Pancreas (tissue), 10 donors: ENCODE results near the gene OR51B6. TPM values are rescaled to one million over a fixed set of nuclear protein-coding genes. Genes with fewer than 3 reads are reported as not detected.
"Not testable (repeated sequence)": the region's sequence is repeated elsewhere in the genome, so short reads cannot be mapped to it uniquely, and the experiment has no call there.

ENCODE experiments used
- ATAC-seq, 4 donors: fragments of 200-7000 bp; cut with Tn5 transposase; one replicate each; pipeline versions ENCODE4 v1.8.0 to v1.9.1; 2020; ENCODE audit warnings: mild to moderate bottlenecking in 4 of 4, moderate library complexity in 4 of 4
- DNase-seq, 6 donors: peaks; one replicate each; pipeline ENCODE4 v3.0.0-alpha.2; 2020
- FAIRE-seq: peaks from 2 replicates; lab custom pipeline; 2012; peaks lifted over from hg19 to GRCh38; lab: Jason Lieb, UNC
- H3K27ac ChIP-seq, 4 donors: fragments of 200-600 bp; sonication (generic); 1 replicate in 3 of 4; 2 replicates in 1 of 4; pipeline versions ENCODE4 v1.5.0 to v1.8.0; 2020
- H3K27me3 ChIP-seq, 4 donors: fragments of 200-600 bp; one replicate each; pipeline ENCODE4 v1.8.0; 2021
- H3K36me3 ChIP-seq, 3 donors: fragments of 200-600 bp; sonication (generic) in 1 of 3; one replicate each; pipeline versions ENCODE4 v1.5.0 to v1.8.0; 2020 to 2021
- H3K4me1 ChIP-seq, 3 donors: fragments of 200-600 bp; one replicate each; pipeline ENCODE4 v1.8.0; 2021
- H3K4me3 ChIP-seq, 4 donors: fragments of 200-600 bp; sonication (generic) in 2 of 4; one replicate each; pipeline versions ENCODE4 v1.5.0 to v1.8.0; 2020 to 2021
- H3K9me3 ChIP-seq, 4 donors: fragments of 200-600 bp; one replicate each; pipeline ENCODE4 v1.8.0; 2021
- WGBS, 2 donors: extraction: QIAGEN DNeasy Blood & Tissue Kit; methylation state at CpG; one replicate each; pipeline ENCODE4 v1.1.7; 2013; 5-methylcytosine and 5-hydroxymethylcytosine counted together
- intact Hi-C, 3 donors: fragments of 100-400 bp; cut with DNase I; formaldehyde crosslinking; loops; one replicate each; pipeline versions ENCODE4 v1.11.1 to v1.14.2; 2022
- polyA plus RNA-seq, 2 donors: library from polyadenylated mRNA; stranded (reverse); fragments of 200-250 nt; gene quantifications; one replicate each; pipeline ENCODE4 v1.2.3, GENCODE V29; 2013
- total RNA-seq, 6 donors: library from RNA; stranded (reverse); fragmentation: NEBNext Ultra II Directional in 4 of 6; extraction: Animal tissue kit (Norgen Biotek cat#: 25700) in 4 of 6; gene quantifications; one replicate each; pipeline versions ENCODE4 v1.2.1 to v1.2.4, GENCODE V29; 2021 to 2023
- TF ChIP-seq, protein P1 (sequence below), 4 donors: fragments of 200-600 bp; sonication (generic) in 3 of 4; IDR thresholded peaks; one replicate each; pipeline versions ENCODE4 v1.5.0 to v1.8.0; 2021; ENCODE audit warnings: antibody characterized with exemption in 4 of 4
- donor health status: healthy with polysubstance abuse.
- donor health status: DM: no; HTN: no; CAD: no; lungs with moderate emphysema.
- donor health status: DM: no; HTN: no; CAD: no.
- donor health status: control.
- donor health status: control.
- donor health status: Bipolar disorder and iron deficiency.
- donor health status: DM: yes; HTN: yes; CAD: no.
- donor health status: DM: no; HTN: no; CAD: no.
- donor health status: DM: no; HTN: no; CAD: no.
- donor health status: DM: yes; HTN: yes; CAD: no.

The OR51B6 gene
- total and polyA plus RNA-seq, 8 donors, result not detected

DNA sequence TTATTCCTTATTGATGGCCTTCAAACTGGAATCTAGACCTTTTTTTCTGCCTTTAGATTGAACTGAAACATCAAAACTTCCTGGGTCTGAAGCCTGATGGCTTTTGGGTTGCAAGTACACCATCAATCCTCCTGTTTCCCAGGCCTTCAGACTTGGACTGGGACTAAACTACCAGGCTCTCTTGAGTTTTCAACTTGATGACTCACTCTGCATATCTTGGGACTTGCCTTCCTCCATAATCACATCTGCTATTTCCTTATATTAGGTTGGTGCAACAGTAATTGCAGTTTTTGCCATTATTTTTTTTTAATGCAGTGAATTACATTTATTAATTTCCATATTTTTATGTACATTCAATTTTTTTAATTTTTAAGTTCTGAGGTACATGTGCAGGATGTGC, 15.0 kb upstream of the OR51B6 start:
- FAIRE-seq (no peak), ATAC-seq (no peak), DNase-seq (no peak)
- no peak overlapping the region for H3K27ac ChIP-seq
- no peaks in the 10 kb centered on the region for H3K4me1 ChIP-seq
- TF ChIP-seq, protein P1, sequence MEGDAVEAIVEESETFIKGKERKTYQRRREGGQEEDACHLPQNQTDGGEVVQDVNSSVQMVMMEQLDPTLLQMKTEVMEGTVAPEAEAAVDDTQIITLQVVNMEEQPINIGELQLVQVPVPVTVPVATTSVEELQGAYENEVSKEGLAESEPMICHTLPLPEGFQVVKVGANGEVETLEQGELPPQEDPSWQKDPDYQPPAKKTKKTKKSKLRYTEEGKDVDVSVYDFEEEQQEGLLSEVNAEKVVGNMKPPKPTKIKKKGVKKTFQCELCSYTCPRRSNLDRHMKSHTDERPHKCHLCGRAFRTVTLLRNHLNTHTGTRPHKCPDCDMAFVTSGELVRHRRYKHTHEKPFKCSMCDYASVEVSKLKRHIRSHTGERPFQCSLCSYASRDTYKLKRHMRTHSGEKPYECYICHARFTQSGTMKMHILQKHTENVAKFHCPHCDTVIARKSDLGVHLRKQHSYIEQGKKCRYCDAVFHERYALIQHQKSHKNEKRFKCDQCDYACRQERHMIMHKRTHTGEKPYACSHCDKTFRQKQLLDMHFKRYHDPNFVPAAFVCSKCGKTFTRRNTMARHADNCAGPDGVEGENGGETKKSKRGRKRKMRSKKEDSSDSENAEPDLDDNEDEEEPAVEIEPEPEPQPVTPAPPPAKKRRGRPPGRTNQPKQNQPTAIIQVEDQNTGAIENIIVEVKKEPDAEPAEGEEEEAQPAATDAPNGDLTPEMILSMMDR (IDR thresholded peaks at IDR 0.05), result no peak
- H3K4me3 ChIP-seq, result no peak overlapping the region
- no peaks in the 10 kb centered on the region for H3K36me3 ChIP-seq
- intact Hi-C loops, result no loop called here
- H3K27me3 ChIP-seq, result no peaks in the 10 kb centered on the region
- H3K9me3 ChIP-seq, result no peaks in the 10 kb centered on the region

DNA sequence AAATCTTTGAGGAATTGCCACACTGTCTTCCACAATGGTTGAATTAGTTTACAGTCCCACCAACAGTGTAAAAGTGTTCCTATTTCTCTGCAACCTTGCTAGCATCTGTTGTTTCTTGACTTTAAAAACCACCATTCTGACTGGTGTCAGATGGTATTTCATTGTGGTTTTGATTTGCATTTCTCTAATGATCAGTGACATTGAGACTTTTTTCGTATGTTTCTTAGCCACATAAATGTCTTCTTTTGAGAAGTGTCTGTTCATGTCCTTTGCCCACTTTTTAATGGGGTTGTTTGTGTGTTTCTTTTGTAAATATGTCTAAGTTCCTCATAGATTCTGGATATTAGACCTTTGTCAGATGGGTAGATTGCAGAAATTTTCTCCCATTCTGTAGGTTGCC, 14.1 kb upstream of the OR51B6 start:
- H3K9me3 ChIP-seq, ATAC-seq, H3K36me3 ChIP-seq, H3K4me3 ChIP-seq, H3K4me1 ChIP-seq, H3K27ac ChIP-seq, H3K27me3 ChIP-seq, FAIRE-seq, DNase-seq, intact Hi-C loops: not testable (repeated sequence)
- WGBS, 2 donors, result 46 to 51% methylated on average over 1 of the region's 1 CpG

DNA sequence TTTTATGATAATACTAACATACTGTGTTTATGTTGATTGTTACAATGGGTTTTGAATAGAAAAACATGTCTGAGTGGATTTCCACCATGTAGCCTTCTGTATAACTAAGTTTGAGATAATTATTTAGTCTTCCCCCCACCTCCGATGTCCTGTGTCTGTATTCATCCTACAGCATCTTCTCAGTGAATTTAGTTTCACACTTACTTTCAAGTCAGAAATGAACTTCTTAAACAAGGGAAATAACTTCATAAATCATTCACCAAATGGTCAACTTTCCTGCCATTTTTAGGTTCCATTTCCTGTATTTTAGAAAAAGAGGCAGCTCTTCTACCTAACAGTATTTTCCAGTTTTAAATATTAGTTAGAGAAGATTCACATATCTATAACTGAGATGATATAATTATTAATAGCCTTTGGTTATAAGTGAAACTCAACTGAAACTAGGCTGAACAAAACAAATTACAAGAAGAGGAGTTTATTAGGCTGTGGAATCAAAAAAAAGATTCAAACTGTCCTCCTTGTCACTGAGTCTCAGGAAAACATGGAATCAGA, 11.5 kb upstream of the OR51B6 start:
- no peaks in the 10 kb centered on the region for H3K36me3 ChIP-seq
- no peaks in the 10 kb centered on the region for H3K4me1 ChIP-seq
- no peak for DNase-seq
- H3K4me3 ChIP-seq, result no peak overlapping the region
- H3K27ac ChIP-seq, result no peak overlapping the region
- H3K9me3 ChIP-seq, result no peaks in the 10 kb centered on the region
- WGBS, 2 donors, result 80 to 81% methylated on average over 1 of the region's 1 CpG
- H3K27me3 ChIP-seq, result no peaks in the 10 kb centered on the region
- TF ChIP-seq, protein P1 (IDR thresholded peaks at IDR 0.05), result no peak
- intact Hi-C loops, result no loop called here
- FAIRE-seq, result no peak
- ATAC-seq, result no peak

DNA sequence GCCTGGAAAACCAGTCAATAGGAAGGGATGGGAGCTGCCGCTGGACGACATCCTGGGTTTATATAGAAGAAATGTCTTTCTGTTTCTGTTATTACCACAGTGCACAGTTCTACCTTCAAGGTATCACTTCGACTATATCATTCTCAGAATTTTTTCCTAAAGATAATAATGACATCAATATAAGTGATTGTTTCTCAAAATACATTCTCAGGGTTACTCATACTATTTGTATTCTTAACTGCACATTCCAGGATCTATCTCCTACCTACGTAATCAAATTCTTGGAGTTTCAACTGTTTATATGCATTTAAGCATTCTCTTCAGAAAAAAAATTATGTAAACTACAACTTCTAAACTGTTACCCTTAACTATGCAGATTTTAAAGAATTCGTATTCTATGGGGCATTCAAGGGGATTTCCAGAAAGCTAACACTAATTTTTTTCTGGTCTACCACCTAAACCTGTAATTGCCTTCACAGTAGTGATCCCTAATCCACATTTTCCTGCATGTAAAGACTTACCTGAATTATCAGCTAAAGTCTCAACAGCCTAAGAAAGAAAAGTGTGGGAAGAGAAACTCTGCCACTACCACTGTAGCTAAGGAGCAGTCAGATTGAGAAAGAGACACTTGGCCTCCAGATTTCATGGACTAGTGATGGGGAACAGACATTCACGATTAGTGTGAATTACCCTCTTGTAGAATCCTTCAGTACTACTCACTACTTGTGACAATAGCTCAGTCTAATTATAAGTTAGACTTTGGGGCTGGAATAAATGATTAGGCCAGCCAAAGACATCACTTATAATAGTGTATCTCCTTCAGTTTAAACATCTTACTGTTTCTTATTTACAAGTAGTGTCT, 7.6 kb upstream of the OR51B6 start, which contains the start of gene OR51B5:
TSS of gene OR51B5 (minus strand) at position 51 of the 862 bp plus-strand sequence. CDS start at position 51, 0 bp downstream.
- 58 to 70% methylated on average over 6 of the region's 6 CpGs for WGBS, 2 donors
- Histone ChIP-seq H3K36me3 (no peaks in the 10 kb centered on the region), H3K4me3 (no peak within 1 kb of the TSS), H3K9me3 (no peaks in the 10 kb centered on the region), H3K27me3 (no peaks in the 10 kb centered on the region), H3K4me1 (no peaks in the 10 kb centered on the region), H3K27ac (no peak within 1 kb of the TSS)
- TF ChIP-seq, protein P1 (IDR thresholded peaks at IDR 0.05), result no peak
- FAIRE-seq, result no peak
- no peak for ATAC-seq
- DNase-seq, result no peak
- intact Hi-C loops, result no loop called here

DNA sequence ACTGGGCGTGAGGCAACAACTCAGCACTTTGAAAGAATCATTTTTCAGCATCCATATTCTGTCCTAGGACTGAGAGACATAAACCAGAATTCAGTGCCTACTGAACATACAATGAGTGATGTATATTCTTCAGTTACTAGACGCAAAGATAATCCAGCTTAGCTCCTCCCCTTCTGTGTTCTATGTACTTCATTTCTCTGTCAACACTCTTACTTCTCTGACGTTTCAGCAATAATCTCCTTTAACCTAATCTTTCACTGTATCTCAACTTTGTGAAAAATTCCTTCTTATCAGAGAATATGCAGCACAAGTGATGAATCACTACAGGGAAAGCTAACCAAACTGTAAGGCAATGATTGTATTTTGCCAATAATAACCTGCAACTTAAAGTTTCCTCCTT, 5.5 kb upstream of the OR51B6 start:
- H3K9me3 ChIP-seq, result no peaks in the 10 kb centered on the region
- H3K4me3 ChIP-seq, result no peak overlapping the region
- H3K4me1 ChIP-seq, result no peaks in the 10 kb centered on the region
- FAIRE-seq (no peak), ATAC-seq (no peak), DNase-seq (no peak)
- intact Hi-C loops, result no loop called here
- no peak overlapping the region for H3K27ac ChIP-seq
- H3K36me3 ChIP-seq, result no peaks in the 10 kb centered on the region
- 40 to 54% methylated on average over 3 of the region's 3 CpGs for WGBS, 2 donors
- TF ChIP-seq, protein P1 (IDR thresholded peaks at IDR 0.05), result no peak
- no peaks in the 10 kb centered on the region for H3K27me3 ChIP-seq
